ENCODE measurements around the gene MCL1. TPM values are rescaled to one million over a fixed set of nuclear protein-coding genes. Genes with fewer than 3 reads are reported as not detected.
A peak's percentile ranks its signal among the peaks of the same experiment; 100 is the strongest.

MCL1 gene
- total and polyA plus RNA-seq, 2 of the 13 experiments (the other 11 are each of a cell fraction or from before 2014, with no cell fraction given): 69.5 to 125 TPM

DNA sequence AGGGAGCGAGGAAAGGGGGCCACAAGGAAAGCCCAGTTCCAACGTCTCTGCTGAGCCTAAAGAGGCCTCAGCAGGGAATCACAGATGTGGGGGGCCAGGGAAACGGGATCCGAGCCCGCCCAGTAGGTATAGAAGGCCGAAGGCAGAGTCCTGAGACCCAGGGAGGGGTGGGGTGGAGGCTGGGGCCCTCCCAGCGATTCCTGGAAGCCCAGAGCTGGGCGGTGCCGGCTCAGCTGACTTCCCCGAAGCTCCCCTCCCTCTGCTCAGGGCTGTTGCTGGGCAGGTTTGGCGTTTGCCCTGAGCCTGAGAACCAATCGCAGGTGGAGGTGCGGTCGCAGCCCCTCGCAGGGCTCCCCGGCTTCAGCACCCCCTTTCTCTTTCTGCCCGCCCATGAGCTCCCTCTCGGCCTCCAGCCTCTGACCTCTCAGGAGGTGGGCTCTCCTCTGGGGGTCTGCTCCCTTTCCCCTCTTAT is 17.4 kb downstream of the MCL1 start (continued):
- TF ChIP-seq, protein P1, sequence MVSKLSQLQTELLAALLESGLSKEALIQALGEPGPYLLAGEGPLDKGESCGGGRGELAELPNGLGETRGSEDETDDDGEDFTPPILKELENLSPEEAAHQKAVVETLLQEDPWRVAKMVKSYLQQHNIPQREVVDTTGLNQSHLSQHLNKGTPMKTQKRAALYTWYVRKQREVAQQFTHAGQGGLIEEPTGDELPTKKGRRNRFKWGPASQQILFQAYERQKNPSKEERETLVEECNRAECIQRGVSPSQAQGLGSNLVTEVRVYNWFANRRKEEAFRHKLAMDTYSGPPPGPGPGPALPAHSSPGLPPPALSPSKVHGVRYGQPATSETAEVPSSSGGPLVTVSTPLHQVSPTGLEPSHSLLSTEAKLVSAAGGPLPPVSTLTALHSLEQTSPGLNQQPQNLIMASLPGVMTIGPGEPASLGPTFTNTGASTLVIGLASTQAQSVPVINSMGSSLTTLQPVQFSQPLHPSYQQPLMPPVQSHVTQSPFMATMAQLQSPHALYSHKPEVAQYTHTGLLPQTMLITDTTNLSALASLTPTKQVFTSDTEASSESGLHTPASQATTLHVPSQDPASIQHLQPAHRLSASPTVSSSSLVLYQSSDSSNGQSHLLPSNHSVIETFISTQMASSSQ (IDR thresholded peaks at IDR 0.05; ENCODE audit: low read depth): no peak
- TF ChIP-seq, protein P1 (CRISPR knock-in tag; IDR thresholded peaks at IDR 0.05; ENCODE audit: borderline replicate concordance): peak; percentile 63; the same call in 1 of the 2 replicates
- TF ChIP-seq DBP (CRISPR knock-in tag; IDR thresholded peaks at IDR 0.05; ENCODE audit: not compliant biosample characterization) (no peak), ZNF746 (CRISPR knock-in tag; IDR thresholded peaks at IDR 0.05) (no peak), ZSCAN31 (CRISPR knock-in tag; IDR thresholded peaks at IDR 0.05; ENCODE audit: low read depth) (no peak), BCL6 (CRISPR knock-in tag; IDR thresholded peaks at IDR 0.05) (peak; percentile 97), ZNF280D (CRISPR knock-in tag; IDR thresholded peaks at IDR 0.05) (no peak), ZNF780A (CRISPR knock-in tag; IDR thresholded peaks at IDR 0.05) (no peak), ARHGAP35 (CRISPR knock-in tag; IDR thresholded peaks at IDR 0.05; ENCODE audit: borderline replicate concordance) (no peak), ZNF143 (CRISPR knock-in tag; IDR thresholded peaks at IDR 0.05) (no peak), ELF3 (CRISPR knock-in tag; IDR thresholded peaks at IDR 0.05) (peak; percentile 73; the same call in 1 of the 2 replicates), TRAFD1 (CRISPR knock-in tag; IDR thresholded peaks at IDR 0.05; ENCODE audit: borderline replicate concordance) (peak; percentile 5; the same call in 1 of the 2 replicates), JARID2 (CRISPR knock-in tag; IDR thresholded peaks at IDR 0.05; ENCODE audit: insufficient replicate concordance) (no peak), POLR2AphosphoS2 (IDR thresholded peaks at IDR 0.05; ENCODE audit: low read depth, low read length) (no peak)
- TF ChIP-seq, protein P2, sequence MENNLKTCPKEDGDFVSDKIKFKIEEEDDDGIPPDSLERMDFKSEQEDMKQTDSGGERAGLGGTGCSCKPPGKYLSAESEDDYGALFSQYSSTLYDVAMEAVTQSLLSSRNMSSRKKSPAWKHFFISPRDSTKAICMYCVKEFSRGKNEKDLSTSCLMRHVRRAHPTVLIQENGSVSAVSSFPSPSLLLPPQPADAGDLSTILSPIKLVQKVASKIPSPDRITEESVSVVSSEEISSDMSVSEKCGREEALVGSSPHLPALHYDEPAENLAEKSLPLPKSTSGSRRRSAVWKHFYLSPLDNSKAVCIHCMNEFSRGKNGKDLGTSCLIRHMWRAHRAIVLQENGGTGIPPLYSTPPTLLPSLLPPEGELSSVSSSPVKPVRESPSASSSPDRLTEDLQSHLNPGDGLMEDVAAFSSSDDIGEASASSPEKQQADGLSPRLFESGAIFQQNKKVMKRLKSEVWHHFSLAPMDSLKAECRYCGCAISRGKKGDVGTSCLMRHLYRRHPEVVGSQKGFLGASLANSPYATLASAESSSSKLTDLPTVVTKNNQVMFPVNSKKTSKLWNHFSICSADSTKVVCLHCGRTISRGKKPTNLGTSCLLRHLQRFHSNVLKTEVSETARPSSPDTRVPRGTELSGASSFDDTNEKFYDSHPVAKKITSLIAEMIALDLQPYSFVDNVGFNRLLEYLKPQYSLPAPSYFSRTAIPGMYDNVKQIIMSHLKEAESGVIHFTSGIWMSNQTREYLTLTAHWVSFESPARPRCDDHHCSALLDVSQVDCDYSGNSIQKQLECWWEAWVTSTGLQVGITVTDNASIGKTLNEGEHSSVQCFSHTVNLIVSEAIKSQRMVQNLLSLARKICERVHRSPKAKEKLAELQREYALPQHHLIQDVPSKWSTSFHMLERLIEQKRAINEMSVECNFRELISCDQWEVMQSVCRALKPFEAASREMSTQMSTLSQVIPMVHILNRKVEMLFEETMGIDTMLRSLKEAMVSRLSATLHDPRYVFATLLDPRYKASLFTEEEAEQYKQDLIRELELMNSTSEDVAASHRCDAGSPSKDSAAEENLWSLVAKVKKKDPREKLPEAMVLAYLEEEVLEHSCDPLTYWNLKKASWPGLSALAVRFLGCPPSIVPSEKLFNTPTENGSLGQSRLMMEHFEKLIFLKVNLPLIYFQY (CRISPR knock-in tag; IDR thresholded peaks at IDR 0.05; ENCODE audit: borderline replicate concordance): peak; percentile 68; the same call in 1 of the 2 replicates
